GM12873 (cell line): ENCODE measurements around the gene BRICD5.

ENCODE experiments used
- TF ChIP-seq, protein P1 (sequence below): IDR thresholded peaks from 2 replicates; pipeline ENCODE4 v1.5.1; 2012; ENCODE audit warnings: low read depth, mild to moderate bottlenecking, moderate library complexity, low read length, control low read depth; ENCODE audit not compliant: insufficient read depth; ENCODE audit errors: missing control alignments

Gene BRICD5

DNA sequence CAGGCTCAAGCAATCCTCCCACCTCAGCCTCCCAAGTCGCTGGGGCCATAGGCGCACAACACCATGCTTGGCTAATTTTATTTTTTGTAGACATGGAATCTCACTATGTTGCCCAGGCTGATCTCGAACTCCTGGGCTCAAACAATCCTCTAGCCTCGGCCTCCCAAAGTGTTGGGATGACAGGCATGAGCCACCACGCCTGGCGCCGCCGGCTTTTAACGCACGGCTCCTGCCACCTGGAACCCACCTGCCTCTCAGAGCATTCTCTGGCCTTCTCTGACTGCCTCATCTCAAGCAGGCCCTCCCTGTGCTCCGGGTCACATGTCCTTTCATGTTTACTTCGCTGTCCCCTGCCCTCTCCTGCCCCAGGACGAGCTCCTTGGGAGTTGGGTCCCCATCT lies 24.6 kb downstream of the BRICD5 start:
- TF ChIP-seq, protein P1, sequence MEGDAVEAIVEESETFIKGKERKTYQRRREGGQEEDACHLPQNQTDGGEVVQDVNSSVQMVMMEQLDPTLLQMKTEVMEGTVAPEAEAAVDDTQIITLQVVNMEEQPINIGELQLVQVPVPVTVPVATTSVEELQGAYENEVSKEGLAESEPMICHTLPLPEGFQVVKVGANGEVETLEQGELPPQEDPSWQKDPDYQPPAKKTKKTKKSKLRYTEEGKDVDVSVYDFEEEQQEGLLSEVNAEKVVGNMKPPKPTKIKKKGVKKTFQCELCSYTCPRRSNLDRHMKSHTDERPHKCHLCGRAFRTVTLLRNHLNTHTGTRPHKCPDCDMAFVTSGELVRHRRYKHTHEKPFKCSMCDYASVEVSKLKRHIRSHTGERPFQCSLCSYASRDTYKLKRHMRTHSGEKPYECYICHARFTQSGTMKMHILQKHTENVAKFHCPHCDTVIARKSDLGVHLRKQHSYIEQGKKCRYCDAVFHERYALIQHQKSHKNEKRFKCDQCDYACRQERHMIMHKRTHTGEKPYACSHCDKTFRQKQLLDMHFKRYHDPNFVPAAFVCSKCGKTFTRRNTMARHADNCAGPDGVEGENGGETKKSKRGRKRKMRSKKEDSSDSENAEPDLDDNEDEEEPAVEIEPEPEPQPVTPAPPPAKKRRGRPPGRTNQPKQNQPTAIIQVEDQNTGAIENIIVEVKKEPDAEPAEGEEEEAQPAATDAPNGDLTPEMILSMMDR = no peak

DNA sequence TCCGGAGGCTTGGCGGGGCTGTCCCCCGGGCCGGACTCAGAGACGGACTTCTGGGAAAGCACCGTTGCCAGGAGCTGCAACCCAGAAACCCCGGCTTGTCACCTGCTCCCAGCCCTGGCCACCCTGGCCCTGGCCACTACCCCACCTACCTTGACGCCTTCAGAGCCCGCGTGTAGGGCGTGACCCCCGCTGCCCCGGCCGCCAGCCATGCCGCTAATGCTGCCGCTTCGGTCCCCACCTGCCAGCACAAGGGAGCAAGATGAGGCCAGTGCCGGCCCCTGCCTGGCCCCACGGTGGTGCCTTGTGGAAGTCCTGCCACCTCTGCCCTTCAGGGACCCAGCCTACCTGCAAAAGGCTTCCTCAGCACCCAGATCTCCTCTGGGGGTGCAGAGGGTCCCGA lies 25.7 kb downstream of the BRICD5 start:
- TF ChIP-seq, protein P1 = no peak

DNA sequence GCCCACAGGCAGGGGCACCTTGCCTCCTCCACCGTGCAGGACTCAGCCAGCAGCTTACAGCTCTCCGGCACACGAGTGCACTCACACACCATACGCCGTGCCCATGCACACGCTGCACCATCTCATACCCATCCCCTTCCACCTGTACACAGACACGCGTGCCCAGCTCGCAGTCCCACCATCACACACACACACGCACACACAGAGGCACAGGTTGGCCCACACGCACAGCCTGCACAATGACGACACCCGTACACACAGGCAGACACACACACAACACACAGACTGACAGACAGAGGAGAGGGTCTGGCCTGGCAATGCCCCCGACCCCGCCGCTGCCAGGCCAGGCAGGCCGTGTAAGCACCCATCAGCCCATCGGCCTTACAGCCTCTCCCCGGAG lies 26.3 kb downstream of the BRICD5 start:
- TF ChIP-seq, protein P1 = no peak

DNA sequence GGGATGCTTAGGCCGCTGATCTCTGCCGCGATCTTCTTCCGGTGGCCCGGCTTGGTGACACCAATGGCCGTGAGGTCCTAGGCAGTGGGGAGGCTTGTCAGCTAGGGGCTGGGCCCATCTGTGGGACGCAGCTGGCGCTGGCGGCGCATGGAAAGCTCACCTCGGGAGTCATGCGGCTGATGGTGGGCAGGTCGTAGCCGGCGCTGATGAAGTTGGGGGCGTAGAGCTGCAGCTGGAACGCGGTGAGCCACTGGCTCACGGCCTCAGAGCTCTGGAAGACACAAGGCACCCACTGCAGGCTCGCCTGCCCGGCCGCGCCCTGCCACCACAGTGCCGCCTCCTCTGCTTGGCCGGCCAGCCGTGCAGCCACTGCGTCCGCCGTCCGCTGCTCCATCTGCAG lies 27.0 kb downstream of the BRICD5 start:
- TF ChIP-seq, protein P1 = no peak

DNA sequence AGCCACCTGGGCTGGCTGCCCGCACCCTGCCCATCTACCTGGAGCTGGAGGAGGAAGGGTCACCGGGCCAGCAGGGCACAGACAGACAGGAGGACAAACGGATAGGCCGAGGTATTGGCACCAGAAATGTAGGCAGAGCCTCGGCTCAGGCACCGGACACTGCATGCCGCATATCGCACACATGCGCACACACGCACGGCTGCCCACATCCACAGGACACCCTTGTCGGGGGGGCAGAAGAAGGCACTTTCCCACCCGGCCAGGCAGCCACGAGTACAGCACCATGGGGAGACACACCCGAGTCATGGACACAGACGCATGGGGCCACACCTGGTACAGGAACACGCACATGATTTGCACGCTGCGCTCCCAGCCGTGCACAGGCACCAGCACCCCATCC lies 28.7 kb downstream of the BRICD5 start:
- TF ChIP-seq, protein P1 = no peak

DNA sequence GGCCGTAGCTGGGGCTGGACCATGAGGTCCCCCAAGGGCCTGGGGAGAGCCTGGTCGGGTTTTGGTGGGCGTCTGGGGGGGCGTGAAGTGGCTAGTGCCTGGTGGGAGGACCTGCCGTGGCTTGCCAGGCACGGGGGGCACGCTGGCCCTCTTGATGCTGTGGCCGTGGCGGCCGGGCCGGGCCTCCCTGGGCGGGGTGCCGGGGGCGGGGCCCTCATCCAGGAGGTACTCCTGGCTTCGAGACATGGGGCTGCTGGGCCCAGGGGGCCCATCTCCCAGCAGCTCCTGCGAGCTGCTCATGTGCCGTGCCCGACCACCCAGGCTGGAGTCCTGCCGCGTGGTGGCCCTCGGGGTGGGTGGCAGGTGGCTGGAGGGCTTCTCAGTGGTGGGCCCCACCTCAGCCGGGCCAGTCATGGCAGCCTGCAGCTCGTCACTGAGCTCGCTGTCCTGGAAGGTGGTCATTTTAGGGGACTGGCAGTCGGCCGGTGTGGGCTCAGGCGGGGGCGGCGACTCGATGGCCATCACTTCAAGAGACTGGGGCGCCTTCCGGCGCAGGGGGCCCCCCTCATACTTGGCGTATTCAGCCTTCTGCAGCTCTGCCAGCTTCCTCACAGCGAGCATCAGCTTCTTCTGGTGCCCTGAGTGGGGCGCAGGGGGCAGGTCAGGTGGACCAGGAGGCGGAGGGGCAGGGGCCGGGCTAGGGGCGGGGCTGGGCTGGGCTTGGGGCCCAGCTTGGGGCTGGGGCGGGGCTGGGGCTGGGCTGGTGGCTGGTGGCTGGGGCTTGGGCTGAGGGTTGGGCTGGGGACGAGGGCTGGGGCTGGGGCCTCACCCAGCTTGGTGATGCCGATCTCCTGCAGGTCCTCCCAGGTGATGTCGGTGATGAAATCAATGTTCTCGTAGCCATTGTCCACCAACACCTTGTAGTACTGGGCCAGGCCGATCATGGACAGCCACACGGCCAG lies 29.4 kb downstream of the BRICD5 start:
- TF ChIP-seq, protein P1 = no peak

DNA sequence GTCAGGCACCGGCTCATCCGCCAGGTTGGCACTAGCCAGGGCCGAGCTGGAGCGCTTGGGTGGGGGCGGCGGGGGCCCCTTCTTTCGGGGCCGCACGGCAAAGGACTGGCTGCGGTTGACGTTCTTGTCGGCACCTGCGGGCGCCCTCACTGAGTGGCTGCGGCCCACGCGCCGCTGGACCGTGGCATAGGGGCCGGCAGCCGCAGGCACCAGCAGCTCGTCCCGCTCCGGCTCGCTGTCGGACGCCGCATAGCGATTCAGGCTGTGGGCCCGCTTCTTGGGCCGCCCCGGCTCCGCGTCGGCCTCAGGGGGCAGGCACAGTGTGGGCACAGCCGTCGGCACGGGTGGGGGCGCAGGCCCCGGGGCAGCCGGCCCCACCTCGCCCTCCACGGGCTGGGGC lies 30.2 kb downstream of the BRICD5 start:
- TF ChIP-seq, protein P1 = no peak
